A673 (cell line): ENCODE data around the gene PAX7. TPM values are rescaled to one million over a fixed set of nuclear protein-coding genes. Genes with fewer than 3 reads are reported as not detected.

Experiments used
- BruUV-seq: library from RNA; stranded (reverse); fragments of 400-500 nt; replicated peaks from 2 replicates; lab custom pipeline; 2021; lab: Mats Ljungman, UMichigan
- CTCF ChIA-PET: fragments of 300-600 bp; sonication (Branson Sonifier 250); formaldehyde crosslinking; loops from one replicate; lab custom pipeline; 2022; ENCODE audit warnings: antibody characterized with exemption; lab: Charles Lee
- POLR2A ChIA-PET: fragments of 300-600 bp; sonication (Branson Sonifier 250); formaldehyde crosslinking; loops from one replicate; lab custom pipeline; 2022; ENCODE audit warnings: antibody characterized with exemption; ENCODE audit not compliant: low non-redundant PET; lab: Charles Lee
- DNase-seq: peaks from one replicate; pipeline ENCODE4 v3.0.0-alpha.2; 2015; ENCODE audit warnings: low spot score
- H3K27ac ChIP-seq: fragments of 200-600 bp; sonication (generic); 2 replicates; pipeline ENCODE4 v1.5.1; 2016; ENCODE audit warnings: mixed run types, low read depth, mild to moderate bottlenecking, mixed read lengths, antibody characterized with exemption, low read length; ENCODE audit not compliant: poor library complexity, severe bottlenecking
- H3K27me3 ChIP-seq: fragments of 200-600 bp; sonication (generic); replicated peaks from 2 replicates; pipeline ENCODE4 v1.6.1; 2017; ENCODE audit warnings: mixed run types, low read depth, mild to moderate bottlenecking, mixed read lengths, antibody characterized with exemption, low read length; ENCODE audit not compliant: insufficient read depth, poor library complexity
- H3K36me3 ChIP-seq: fragments of 200-600 bp; sonication (generic); 2 replicates; pipeline ENCODE4 v1.6.1; 2016; ENCODE audit warnings: mixed run types, mild to moderate bottlenecking, mixed read lengths, antibody characterized with exemption, low read length; ENCODE audit not compliant: insufficient read depth, poor library complexity, severe bottlenecking
- H3K4me1 ChIP-seq: fragments of 200-600 bp; sonication (generic); 2 replicates; pipeline ENCODE4 v1.6.1; 2017; ENCODE audit warnings: mixed run types, mild to moderate bottlenecking, mixed read lengths, antibody characterized with exemption, low read length; ENCODE audit not compliant: insufficient read depth, poor library complexity, severe bottlenecking
- H3K4me3 ChIP-seq: fragments of 200-600 bp; sonication (generic); 2 replicates; pipeline ENCODE4 v1.5.1; 2016; ENCODE audit warnings: low read depth, mixed run types, mild to moderate bottlenecking, mixed read lengths, low read length; ENCODE audit not compliant: poor library complexity, severe bottlenecking
- H3K9me3 ChIP-seq: fragments of 200-600 bp; sonication (generic); 2 replicates; pipeline ENCODE4 v1.6.1; 2016; ENCODE audit warnings: mixed run types, low read depth, mild to moderate bottlenecking, mixed read lengths, antibody characterized with exemption, low read length; ENCODE audit not compliant: poor library complexity, severe bottlenecking
- EZH2 ChIP-seq: fragments of 200-600 bp; sonication (generic); IDR thresholded peaks from 2 replicates; pipeline ENCODE4 v1.6.1; 2017; ENCODE audit warnings: borderline replicate concordance, low read depth, mild to moderate bottlenecking, mixed read lengths, antibody characterized with exemption, low read length; ENCODE audit not compliant: poor library complexity, severe bottlenecking
- intact Hi-C: fragments of 100-400 bp; cut with micrococcal nuclease; formaldehyde crosslinking; loops from one replicate; pipeline ENCODE4 v1.10.0; 2022; ENCODE audit not compliant: unreplicated experiment
- total RNA-seq: library from RNA; stranded (reverse); gene quantifications from 2 replicates; pipeline ENCODE4 v1.2.3, GENCODE V29; 2021
- TF ChIP-seq, protein P1 (sequence below): fragments of 300-800, 200-600 bp; sonication (generic); conservative IDR thresholded peaks from 2 replicates; pipeline ENCODE4 v1.5.1; 2017; ENCODE audit warnings: low read depth, mild to moderate bottlenecking, antibody characterized with exemption, low read length, moderate library complexity, mixed read lengths

The PAX7 gene
- total RNA-seq, 1 experiment from 2014 or later: 36.5 TPM

DNA sequence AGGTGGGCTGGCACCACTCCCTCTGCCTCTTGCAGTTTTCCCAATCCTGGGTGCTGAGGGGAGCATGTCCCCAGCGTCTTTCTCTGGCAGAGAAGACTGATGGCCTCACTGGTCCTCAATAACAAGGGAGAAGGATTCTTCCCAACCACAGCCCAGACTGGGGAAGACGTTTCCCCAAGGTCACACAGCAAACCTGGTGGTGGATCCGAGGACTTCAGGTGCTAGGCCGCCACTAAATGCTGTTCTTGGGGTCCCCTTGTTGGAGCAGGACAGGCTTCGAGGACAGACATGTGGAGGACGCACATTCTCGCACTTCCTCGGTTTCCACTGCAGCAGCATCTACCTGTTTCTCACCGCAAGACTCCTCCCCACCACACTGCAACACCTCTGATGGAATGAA is 30.9 kb upstream of the PAX7 start:
- Histone ChIP-seq H3K4me1 (peaks cover 19% of the 10 kb centered on the region), H3K4me3 (no peak overlapping the region), H3K9me3 (no peaks in the 10 kb centered on the region), H3K27me3 (no peaks in the 10 kb centered on the region), H3K36me3 (no peaks in the 10 kb centered on the region), H3K27ac (no peak overlapping the region)
- no peak for DNase-seq
- intact Hi-C loops: no loop called here
- no TSS peak for BruUV-seq
- no peak for TF ChIP-seq EZH2
- TF ChIP-seq, protein P1, sequence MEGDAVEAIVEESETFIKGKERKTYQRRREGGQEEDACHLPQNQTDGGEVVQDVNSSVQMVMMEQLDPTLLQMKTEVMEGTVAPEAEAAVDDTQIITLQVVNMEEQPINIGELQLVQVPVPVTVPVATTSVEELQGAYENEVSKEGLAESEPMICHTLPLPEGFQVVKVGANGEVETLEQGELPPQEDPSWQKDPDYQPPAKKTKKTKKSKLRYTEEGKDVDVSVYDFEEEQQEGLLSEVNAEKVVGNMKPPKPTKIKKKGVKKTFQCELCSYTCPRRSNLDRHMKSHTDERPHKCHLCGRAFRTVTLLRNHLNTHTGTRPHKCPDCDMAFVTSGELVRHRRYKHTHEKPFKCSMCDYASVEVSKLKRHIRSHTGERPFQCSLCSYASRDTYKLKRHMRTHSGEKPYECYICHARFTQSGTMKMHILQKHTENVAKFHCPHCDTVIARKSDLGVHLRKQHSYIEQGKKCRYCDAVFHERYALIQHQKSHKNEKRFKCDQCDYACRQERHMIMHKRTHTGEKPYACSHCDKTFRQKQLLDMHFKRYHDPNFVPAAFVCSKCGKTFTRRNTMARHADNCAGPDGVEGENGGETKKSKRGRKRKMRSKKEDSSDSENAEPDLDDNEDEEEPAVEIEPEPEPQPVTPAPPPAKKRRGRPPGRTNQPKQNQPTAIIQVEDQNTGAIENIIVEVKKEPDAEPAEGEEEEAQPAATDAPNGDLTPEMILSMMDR: no peak
- POLR2A ChIA-PET: interaction anchor here (0.6 kb wide), 1 partner anchor 223 kb away, joined by 4 read pairs; no protein-coding TSS in a partner anchor
- CTCF ChIA-PET: interaction anchor here (0.6 to 1.5 kb wide), 5 partner anchors 83 to 313 kb away, joined by 3 to 9 read pairs (median 3); no protein-coding TSS in a partner anchor

DNA sequence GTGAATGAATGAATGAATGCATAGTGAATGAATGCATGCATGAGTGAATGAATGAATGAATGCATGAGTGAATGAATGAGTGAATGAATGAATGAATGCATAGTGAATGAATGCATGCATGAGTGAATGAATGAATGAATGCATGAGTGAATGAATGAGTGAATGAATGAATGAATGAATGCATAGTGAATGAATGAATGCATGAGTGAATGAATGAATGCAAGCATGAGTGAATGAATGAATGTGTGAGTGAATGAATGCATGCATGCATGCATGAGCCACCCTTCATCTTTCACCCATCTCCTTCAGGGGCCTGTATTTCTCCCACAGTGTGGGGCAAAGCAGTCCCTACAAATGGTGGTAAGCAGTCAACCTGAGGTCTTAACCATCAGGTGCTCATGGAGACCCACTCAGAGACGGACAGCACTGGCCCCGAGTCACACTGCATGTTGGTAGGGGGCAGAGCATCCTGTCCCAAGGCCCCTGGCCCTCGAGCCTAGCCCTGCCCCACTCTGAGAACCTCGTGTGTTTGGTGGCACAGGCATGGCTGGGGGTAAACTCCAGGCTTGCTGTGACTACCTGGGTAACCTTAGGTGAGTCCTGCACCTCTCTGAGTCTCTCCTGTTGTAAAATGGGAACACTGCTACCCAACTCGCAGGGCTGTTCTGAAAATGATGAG is 28.0 kb upstream of the PAX7 start:
- BruUV-seq: no TSS peak
- intact Hi-C loops: no loop called here
- H3K9me3 ChIP-seq: no peaks in the 10 kb centered on the region
- H3K36me3 ChIP-seq: no peaks in the 10 kb centered on the region
- ChIA-PET CTCF (interaction anchor here (1.1 to 1.3 kb wide), 2 partner anchors 78 to 272 kb away, joined by 3 to 4 read pairs; no protein-coding TSS in a partner anchor), POLR2A (no interaction called here)
- H3K27ac ChIP-seq: no peak overlapping the region
- TF ChIP-seq, protein P1: no peak
- TF ChIP-seq EZH2: no peak
- no peaks in the 10 kb centered on the region for H3K27me3 ChIP-seq
- no peak overlapping the region for H3K4me3 ChIP-seq
- no peak for DNase-seq
- H3K4me1 ChIP-seq: peaks cover 37% of the 10 kb centered on the region

DNA sequence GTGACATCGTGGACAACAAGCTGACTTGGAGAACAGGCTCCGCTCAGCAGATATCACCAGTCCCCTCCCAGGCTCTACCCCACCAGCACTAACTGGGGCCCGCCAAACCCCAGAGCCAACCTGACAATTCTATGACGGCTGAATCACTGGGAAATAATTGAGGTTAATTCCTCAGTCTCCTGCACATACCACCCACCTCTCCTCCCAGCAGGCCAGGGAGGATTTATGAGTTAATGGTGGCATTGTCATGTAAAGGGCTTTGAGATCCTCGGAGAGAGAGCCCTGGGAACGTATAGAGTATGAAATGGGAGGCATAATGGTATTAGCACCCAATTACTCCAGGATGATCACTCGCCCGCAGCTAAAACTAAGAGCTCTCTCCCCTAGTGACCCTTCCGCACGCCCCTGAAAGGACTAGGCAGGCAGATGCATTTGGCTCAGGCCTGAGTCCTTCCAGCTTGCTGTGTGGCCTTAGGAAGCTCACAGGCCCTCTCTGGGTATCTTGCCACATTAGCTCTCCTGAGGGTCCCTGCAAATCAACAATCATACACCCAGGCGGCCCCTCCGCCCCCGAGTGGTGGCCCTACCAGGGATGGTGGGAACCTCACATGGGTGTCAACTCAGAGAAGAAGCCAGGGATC is 27.3 kb upstream of the PAX7 start:
- no peak for TF ChIP-seq EZH2
- TF ChIP-seq, protein P1: no peak
- H3K4me1 ChIP-seq: peaks cover 39% of the 10 kb centered on the region
- POLR2A ChIA-PET: interaction anchor here (0.5 kb wide), 1 partner anchor 1189 kb away, joined by 12 read pairs; no protein-coding TSS in a partner anchor
- intact Hi-C loops: no loop called here
- peak; percentile 77 for DNase-seq
- no peaks in the 10 kb centered on the region for H3K27me3 ChIP-seq
- no peak overlapping the region for H3K4me3 ChIP-seq
- CTCF ChIA-PET: interaction anchor here (0.5 to 1.3 kb wide), 3 partner anchors 69 to 272 kb away, joined by 3 to 5 read pairs (median 4); no protein-coding TSS in a partner anchor
- H3K27ac ChIP-seq: no peak overlapping the region
- H3K9me3 ChIP-seq: no peaks in the 10 kb centered on the region
- H3K36me3 ChIP-seq: no peaks in the 10 kb centered on the region
- BruUV-seq: no TSS peak
